HEK293 (cell line): ENCODE results near the gene TMEM62.
"Not testable (repeated sequence)": the region's sequence is repeated elsewhere in the genome, so short reads cannot be mapped to it uniquely, and the experiment has no call there.

ENCODE experiments used
- GLI2 ChIP-seq: fragments of 450-650 bp; formaldehyde crosslinking; IDR thresholded peaks from 2 replicates; pipeline ENCODE4; 2017; ENCODE audit warnings: missing biosample characterization, missing genetic modification characterization, low read depth, borderline replicate concordance
- REST ChIP-seq: fragments of 450-650 bp; formaldehyde crosslinking; IDR thresholded peaks from 2 replicates; pipeline ENCODE4 v1.5.1; 2016; ENCODE audit warnings: missing biosample characterization, missing genetic modification characterization
- SALL2 ChIP-seq: fragments of 450-650 bp; formaldehyde crosslinking; IDR thresholded peaks from 2 replicates; pipeline ENCODE4 v1.5.0; 2017; ENCODE audit warnings: missing biosample characterization, mild to moderate bottlenecking, missing genetic modification characterization, borderline replicate concordance
- ZBTB8A ChIP-seq: fragments of 450-650 bp; formaldehyde crosslinking; IDR thresholded peaks from 2 replicates; pipeline ENCODE4 v1.5.1; 2016; ENCODE audit warnings: missing biosample characterization, missing genetic modification characterization
- ZNF2 ChIP-seq: fragments of 450-650 bp; formaldehyde crosslinking; IDR thresholded peaks from 2 replicates; pipeline ENCODE4 v1.5.1; 2016; ENCODE audit warnings: missing biosample characterization, missing genetic modification characterization
- ZNF274 ChIP-seq, 2 experiments: fragments of 200-500 bp in 1 of 2; fragments of 450-650 bp in 1 of 2; sonication (Bioruptor generic) in 1 of 2; formaldehyde crosslinking in 1 of 2; IDR thresholded peaks; 2 replicates each; pipeline versions ENCODE4 v1.5.1 to v1.6.1; 2014 to 2016; ENCODE audit warnings: borderline replicate concordance in 1 of 2, inconsistent platforms in 1 of 2, low read length in 1 of 2, missing biosample characterization in 1 of 2, missing genetic modification characterization in 1 of 2
- ZNF398 ChIP-seq: fragments of 450-650 bp; formaldehyde crosslinking; IDR thresholded peaks from 2 replicates; pipeline ENCODE4 v1.5.1; 2017; ENCODE audit warnings: missing biosample characterization, missing genetic modification characterization
- ZNF707 ChIP-seq: fragments of 450-650 bp; formaldehyde crosslinking; IDR thresholded peaks from 2 replicates; pipeline ENCODE4 v1.5.1; 2016; ENCODE audit warnings: missing biosample characterization, missing genetic modification characterization
- ZNF830 ChIP-seq: fragments of 450-650 bp; IDR thresholded peaks from 2 replicates; pipeline ENCODE4 v1.5.0; 2018; ENCODE audit warnings: missing biosample characterization, missing genetic modification characterization, low read depth, mild to moderate bottlenecking, moderate library complexity
- TF ChIP-seq, protein P1 (sequence below): fragments of 450-650 bp; formaldehyde crosslinking; IDR thresholded peaks from 2 replicates; pipeline ENCODE4 v1.5.1; 2016; ENCODE audit warnings: missing biosample characterization, missing genetic modification characterization

- TF ChIP-seq GLI2 (tag by site-specific recombination); ZNF707; ZBTB8A (tag by site-specific recombination); ZNF830; ZNF2 (tag by site-specific recombination); REST; ZNF398 (tag by site-specific recombination); ZNF274 (IDR thresholded peaks at IDR 0.05; ENCODE audit: low read length); ZNF274 (tag by site-specific recombination; IDR thresholded peaks at IDR 0.05; ENCODE audit: borderline replicate concordance); SALL2: not testable (repeated sequence)
- TF ChIP-seq, protein P1, sequence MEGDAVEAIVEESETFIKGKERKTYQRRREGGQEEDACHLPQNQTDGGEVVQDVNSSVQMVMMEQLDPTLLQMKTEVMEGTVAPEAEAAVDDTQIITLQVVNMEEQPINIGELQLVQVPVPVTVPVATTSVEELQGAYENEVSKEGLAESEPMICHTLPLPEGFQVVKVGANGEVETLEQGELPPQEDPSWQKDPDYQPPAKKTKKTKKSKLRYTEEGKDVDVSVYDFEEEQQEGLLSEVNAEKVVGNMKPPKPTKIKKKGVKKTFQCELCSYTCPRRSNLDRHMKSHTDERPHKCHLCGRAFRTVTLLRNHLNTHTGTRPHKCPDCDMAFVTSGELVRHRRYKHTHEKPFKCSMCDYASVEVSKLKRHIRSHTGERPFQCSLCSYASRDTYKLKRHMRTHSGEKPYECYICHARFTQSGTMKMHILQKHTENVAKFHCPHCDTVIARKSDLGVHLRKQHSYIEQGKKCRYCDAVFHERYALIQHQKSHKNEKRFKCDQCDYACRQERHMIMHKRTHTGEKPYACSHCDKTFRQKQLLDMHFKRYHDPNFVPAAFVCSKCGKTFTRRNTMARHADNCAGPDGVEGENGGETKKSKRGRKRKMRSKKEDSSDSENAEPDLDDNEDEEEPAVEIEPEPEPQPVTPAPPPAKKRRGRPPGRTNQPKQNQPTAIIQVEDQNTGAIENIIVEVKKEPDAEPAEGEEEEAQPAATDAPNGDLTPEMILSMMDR (tag by site-specific recombination): not testable (repeated sequence)
These were observed 33.9 kb downstream of the TMEM62 start for GRCh38 chr15:43167261-43167660.
